ENCODE data around the gene CD84.
"Not testable (repeated sequence)": the region's sequence is repeated elsewhere in the genome, so short reads cannot be mapped to it uniquely, and the experiment has no call there.

CD84 gene

DNA sequence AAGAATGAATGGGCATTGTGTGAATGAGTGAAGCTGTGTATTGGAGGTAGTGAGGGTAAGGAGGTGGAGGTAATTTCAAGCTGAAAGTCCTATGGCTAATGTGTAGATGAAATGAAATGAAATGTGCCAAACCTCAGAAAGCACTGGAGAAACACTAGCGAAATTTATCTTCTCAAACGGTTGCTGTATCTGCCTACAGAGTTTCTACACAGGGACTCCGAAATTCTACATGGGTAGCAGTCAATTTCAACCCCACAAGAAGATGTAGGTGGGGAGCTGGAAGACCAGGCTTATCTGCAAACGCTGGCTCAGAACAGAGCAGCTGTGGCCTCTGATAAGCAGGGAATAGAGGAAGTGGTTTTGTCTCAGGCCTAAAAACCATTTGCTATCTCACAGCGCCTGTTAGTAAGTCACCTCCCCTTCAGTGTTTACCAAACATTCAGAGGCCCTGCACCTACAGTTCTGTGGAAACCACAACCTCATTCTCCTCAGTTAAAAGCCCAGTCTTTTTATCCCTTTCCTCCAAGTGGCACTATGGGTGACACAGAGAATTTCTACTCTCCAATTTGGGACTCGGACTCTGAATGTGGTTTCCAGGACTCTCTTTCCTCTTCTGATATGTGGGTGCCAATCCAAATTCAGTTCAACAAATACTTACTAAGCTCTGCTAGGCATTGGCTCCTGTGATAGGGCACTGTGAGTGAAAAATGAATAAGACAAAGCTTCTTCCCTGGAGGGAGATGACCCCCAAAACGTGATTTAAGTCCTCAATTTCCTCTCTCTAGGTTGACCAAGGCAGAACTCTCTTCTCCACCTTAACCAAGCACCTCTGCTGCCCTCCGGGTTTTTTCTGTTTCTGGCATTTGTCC is 39.1 kb downstream of the CD84 start:
- no peak for DNase-seq

DNA sequence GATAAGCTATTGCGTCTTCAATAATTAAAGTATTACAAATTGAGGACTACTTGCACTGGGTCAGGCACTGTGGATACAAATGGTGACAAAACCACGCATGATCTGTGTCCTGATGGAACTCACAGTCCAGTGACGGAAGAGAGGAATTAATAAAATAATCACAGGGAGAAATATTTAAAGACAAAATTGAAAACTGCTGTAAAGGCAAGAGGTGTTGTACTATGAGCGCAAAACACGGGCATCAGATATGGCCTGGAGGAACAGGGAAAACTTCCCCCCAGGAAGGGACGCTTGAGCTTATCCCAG is 39.7 kb downstream of the CD84 start:
- no peak for DNase-seq

DNA sequence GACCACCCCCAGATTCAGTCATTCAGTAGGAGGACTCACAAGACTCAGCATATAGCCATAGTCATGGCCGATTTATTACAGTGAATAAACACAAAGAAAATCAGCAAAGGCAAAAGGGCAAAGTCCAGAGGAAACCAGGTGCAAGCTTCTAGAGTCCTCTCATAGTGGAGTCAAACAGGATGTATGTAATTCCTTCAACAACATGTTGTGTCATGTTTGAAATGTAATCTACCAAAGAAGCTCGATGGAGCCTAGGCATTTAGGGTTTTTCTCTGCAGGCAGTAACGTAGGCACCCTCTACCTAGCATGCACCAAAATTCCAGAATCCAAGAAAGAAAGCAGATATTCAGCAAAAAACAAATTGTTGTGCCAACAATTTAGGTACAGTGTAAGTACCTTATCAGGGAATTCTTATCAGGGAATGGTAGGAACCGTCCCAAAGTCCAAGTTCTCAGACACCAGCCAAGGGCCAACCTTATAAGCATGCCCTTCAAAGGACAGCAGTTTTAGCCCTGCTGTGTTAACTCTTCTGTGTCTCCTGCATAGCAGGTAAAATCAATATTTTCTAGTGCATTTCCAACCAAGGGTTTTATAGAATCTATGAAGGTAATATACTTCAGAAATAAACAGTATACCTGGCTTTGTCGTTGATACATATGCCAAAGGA is 40.2 kb downstream of the CD84 start:
- DNase-seq: no peak

DNA sequence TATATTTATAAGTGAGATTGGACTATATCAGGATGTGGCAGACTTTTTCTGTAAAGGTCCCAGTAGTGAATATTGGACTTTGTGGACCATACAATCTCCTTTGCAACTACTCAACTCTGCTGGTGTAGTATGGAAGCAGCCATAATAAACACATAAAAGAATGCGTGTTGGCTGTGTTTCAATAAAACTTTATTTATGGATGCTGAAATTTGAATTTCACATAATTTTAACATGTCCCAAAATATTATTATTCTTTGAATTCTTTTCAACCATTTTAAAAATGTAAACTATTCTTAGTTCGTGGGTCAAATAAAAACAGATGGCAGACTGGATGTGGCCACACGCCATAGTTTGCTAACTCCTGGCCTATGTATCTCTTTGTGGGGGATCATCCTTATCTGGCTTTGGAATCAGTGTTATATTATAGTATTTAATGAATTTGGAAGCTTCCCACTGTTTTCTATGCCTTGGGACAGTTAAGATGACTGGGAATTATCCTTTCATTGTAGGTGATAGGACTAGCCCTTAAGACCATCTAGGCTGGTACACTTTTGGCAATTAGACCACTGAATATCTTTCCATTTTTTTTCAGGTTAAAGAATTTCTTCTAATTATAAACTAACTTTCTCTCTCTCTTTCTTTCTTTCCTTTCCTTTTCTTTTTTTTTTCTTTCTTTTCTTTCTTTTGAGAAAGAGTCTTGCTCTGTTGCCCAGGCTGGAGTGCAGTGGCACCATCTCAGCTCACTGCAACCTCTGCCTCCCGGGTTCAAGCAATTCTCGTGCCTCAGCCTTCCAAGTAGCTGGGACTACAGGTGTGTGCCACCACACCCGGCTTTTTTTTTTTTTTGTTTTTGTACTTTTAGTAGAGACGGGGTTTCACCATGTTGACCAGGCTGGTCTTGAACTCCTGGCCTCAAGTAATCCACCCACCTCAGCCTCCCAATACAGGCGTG is 41.3 kb downstream of the CD84 start:
- DNase-seq: no peak

DNA sequence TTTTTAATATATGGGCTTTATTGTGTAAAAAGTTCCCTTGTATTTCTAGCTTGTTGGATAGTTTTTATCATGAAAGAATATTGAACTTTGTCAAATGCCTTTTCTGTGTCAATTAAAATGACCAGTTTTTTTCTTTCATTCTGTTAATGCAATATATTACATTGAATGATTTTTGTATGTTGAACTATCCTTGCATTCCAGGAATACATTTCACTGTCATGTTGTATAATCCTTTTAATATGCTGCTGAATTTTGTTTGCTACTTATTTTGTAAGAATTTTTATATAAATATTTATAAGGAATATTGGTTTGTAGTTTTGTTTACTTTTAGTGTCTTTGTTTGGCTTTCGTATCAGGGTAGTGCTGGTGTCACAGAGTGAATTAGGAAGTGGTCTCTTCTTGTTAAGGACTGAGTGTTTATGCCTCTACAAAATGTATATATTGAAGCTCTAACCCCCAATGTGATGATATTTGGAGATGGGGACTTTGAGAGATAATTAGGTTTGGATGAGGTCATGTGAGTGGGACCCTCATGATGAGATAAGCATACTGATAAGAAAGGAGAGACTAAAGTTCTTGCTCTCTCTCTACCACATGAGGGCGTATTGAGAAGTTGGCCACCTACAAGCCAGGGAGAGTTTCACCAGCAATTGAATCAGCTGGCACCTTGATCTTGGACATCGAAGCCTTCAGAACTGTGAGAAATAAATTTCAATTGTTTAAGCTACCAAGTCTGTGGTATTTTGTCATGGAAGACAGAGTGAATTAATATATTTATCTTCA is 44.3 kb downstream of the CD84 start:
- no peak for DNase-seq

DNA sequence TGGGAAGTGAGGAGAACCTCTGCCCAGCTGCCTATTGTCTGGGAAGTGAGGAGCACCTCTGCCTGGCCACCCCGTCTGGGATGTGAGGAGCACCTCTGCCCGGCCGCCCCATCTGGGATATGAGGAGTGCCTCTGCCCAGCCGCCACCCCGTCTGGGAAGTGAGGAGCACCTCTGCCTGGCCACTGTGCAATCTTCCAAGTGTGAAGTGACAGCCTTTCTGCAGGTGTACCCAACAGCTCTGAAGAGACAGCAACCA is 46.8 kb downstream of the CD84 start:
- not testable (repeated sequence) for DNase-seq

DNA sequence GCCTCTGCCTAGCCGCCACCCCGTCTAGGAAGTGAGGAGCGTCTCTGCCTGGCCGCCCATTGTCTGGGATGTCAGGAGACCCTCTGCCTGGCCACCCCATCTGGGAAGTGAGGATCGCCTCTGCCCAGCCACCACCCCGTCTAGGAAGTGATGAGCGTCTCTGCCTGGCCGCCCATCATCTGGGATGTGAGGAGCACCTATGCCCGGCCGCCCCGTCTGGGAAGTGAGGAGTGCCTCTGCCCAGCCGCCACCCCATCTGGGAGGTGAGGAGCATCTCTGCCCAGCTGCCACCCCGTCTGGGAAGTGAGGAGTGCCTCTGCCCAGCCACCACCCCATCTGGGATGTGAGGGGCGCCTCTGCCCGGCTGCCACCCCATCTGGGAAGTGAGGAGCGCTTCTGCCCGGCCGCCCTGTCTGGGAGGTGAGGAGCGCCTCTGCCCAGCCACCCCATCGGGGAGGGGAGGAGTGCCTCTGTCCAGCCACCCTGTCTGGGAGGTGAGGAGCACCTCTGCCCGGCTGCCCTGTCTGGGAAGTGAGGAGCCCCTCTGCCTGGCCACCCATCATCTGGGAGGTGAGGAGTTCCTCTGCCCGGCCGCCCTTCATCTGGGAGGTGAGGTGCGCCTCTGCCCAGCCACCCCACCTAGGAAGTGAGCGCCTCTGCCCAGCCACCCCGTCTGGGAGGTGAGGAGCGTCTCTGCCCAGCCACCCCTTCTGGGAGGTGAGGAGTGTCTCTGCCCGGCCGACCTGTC is 47.3 kb downstream of the CD84 start:
- not testable (repeated sequence) for DNase-seq

DNA sequence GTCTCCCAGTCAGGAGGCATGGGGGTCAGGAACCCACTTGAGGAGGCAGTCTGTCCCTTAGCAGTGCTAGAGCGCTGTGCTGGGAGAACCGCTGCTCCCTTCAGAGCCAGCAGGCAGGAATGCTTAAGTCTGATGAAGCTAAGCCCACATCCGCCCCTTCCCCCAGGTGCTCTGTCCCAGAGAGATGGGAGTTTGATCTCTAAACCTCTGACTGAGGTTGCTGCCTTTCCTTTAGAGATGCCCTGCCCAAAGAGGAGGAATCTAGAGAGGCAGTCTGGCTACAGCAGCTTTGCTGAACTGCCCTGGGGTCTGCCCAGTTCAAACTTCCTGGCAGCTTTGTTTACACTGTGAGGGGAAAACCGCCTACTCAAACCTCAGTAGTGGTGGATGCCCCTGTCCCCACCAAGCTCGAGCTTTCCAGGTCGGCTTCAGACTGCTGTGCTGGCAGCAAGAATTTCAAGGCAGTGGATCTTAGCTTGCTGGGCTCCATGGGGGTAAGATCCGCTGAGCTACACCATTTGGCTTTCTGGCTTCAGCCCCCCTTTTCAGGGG is 49.8 kb downstream of the CD84 start:
- not testable (repeated sequence) for DNase-seq

DNA sequence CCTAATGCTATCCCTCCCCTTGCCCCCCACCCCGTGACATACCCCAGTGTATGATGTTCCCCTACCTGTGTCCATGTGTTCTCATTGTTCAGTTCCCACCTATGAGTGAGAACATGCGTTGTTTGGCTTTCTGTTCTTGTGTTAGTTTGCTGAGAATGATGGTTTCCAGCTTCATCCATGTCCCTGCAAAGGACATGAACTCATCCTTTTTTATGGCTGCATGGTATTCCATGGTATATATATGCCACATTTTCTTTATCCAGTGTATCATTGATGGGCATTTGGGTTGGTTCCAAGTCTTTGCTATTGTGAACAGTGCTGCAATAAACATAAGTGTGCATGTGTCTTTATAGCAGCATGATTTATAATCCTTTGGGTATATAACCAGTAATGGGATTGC is 55.5 kb downstream of the CD84 start:
- DNase-seq: not testable (repeated sequence)

DNA sequence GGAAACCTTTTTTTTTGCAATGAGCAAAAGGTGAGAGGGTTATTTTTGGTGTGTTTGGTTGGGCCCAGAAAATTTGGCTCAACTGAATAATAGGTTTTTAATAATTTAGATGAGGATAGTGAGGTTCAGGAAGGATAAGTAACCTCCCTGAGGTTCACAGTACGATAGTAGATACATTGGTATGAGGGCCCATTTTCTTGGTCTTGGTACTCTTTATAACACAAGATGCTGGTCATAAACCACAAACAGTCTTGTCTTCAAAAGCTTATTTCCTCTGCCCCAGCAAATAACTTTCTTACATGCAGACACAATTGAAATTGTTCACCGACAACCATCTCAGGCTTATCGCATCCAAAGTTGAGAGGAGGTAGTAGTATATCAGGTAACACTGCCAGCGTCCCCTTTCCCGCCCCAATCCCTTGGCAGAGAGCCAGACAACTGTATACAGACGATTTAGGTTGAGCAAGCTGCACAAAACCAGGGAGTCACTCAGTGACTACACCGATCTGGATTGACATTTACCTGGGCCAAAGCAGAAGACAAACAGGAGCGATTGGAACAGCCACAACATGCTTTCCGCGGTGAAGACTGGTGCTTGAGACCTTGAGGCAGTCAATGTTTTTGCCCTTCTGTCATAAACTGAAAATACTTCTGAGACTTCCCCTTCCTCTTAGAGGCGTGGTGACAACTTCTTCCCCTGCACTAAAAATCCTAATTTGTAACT is 56.5 kb downstream of the CD84 start, which contains the start of gene SLAMF6:
TSS of gene SLAMF6 (minus strand) at position 634 of the 724 bp plus-strand sequence. CDS start at position 571, 63 bp downstream.
- peak; percentile 49 for DNase-seq

DNA sequence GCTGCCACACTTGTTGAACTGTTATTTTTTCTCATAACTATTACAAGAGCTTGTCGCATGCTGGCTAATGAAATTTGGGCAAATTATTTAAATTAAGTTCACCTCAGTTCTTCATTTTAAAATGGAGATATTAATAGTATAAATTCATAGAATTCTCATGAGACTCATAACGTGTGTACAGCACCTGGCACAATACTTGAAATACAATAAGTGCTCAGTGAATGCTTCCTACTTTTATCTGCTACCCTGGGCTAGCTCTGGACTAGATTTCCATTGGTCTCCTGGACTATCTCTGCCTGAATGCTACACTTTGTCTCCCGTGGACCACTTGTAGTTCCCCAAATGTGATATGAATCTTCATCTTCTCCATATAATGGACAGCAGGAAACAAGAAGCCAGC is 57.2 kb downstream of the CD84 start:
- DNase-seq: no peak

DNA sequence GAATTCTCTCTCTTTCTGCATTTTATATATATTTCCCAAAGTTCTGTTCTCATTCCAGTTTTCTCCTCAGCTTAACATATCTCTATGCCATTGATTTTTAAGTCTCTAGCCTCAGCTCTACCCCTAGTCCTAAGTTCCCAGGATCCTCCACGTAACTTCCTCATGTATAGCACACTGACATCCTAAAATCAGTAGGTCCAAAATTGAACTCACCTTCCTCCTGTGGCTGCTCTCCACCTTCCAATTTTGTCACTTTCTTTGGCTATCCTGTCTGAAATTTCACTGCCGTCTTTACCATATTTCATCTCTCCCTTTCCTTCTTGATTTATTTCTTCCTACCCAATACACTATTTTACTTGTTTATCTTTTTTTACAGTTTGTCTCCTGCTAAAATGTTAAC is 57.7 kb downstream of the CD84 start:
- DNase-seq: no peak

DNA sequence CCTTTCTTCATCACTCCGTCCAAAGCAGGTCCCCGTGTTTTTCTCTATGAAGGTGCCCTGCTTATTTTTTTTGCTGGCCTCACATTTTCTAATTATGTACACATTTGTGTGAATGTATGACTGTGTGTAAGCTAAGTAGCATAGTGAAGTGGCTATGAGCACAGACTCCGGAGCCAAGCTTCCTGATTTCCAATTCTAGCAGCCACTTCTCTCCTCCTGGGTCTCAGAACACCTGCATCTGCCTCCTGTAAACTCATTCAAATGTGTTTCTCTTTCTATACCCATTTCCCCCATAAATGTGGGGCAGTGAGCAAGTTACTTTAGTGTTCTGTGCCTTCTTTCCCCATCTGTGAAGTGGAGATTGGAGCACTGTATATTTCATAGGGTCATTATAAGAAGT is 58.3 kb downstream of the CD84 start:
- no peak for DNase-seq

DNA sequence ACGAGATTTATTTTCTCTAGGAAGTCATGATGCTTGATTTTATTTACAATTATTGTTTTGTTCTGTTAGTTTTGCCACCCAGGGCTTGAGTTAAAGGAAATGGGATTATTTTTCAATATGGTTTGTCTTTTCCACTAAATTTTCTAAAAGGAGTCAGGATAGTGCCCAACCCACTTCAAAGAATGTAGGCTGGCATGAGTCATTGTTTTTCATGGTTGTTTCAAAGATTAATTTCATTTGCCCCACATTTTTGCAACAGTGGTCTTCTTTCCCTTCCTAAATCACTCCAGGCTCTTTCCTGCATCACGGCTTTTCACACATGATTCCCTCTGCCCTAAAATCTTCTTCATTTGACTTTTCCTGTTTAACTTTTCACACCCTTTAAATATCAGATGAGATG is 58.7 kb downstream of the CD84 start:
- DNase-seq: no peak

DNA sequence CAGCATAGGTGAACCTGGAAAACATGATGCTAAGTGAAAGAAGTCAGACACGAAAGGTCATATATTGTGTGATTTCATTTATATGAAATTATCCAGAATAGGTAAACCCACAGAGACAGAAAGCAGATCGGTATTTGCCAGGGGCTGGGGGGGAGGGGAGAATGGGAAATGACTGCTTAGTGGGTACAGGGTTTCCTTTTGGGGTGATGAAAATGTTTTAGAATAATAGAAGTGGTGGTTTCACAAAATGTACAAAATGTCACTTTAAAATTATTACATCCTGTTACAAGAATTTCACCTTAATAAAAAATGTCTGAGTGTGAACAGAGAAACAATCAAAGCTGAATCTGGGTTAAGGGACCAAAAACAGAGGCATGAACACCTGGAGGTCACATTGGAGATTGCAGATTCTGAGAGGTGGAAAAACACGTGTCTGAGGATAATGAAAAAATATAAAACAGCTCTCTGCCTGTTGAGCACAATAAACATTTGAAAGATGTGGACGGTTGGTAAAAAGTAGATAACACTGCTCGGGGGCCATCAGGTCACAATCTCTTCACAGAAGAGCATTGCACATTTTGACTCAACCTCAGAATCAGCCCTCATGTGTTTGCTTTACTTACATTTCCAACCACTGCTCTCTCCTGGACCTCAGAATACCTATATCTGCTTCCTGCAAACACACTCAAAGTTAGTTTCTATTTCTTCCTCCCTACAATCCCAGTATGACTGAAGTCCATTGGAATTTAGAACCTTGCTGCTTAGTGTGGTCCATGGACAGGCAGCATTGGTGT is 59.5 kb downstream of the CD84 start:
- DNase-seq: no peak

DNA sequence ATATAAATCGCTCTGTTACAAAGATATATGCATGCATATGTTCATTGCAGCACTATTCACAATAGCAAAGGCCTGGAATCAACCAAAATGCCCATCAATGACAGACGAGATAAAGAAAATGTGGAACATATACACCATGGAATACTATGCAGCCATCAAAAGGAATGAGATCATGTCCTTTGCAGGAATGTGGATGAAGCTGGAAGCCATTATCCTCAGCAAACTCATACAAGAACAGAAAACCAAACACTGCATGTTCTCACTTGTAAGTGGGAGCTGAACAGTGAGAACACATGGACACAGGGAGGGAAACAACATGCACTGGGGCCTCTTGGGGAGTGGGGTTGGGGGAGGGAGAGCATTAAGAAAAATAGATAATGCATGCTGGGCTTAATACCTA is 61.8 kb downstream of the CD84 start:
- not testable (repeated sequence) for DNase-seq

DNA sequence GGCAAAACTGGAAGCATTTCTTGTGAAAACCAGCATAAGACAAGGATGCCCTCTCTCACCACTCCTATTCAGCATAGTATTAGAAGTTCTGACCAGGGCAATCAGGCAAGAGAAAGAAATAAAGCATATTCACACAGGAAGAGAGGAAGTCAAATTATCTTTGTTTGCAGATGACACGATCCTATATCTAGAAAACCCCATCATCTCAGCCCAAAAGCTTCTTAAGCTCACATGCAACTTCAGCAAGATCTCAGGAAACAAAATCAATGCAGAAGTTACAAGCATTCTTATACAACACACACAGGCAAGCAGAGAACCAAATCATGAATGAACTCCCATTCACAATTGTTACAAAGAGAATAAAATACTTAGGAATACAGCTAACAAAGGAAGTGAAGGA is 63.4 kb downstream of the CD84 start:
- DNase-seq: not testable (repeated sequence)

DNA sequence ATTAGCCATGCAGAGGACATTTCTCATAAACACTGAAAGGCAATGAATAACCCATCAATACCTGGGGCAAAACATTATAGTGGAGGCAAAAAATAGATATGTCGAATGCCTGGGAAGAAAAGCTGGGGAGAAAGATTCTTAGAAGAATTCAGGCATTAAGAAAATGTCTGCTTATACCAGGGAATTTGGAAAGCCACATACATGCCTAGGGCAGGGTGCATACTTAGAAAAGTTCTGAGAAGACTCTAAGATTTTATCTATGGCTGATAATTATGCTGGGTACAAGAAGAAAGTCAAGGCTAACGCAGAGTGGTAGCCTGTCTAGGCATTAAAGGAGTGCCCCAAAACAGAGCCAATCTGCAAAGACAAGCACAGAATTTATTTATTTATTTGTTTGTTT is 74.6 kb downstream of the CD84 start:
- no peak for DNase-seq

DNA sequence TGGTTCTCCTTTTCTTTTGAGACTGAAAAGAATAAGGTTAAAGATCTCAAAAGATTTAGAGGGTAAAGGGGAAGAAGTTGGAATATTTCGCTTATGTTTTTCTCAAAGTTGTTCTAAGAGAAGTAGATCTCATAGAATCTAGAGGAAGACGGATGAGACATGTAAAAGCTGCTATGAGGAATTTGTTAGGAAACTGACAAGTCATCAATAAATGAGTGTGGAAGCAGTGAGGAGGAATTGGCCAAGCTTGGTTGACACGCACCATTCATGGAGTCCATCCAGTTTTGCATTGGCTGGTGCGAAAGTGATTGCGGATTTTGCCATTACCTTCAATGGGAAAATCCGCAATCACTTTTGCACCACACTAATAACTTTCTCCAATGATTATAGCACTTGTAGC is 76.2 kb downstream of the CD84 start:
- no peak for DNase-seq

DNA sequence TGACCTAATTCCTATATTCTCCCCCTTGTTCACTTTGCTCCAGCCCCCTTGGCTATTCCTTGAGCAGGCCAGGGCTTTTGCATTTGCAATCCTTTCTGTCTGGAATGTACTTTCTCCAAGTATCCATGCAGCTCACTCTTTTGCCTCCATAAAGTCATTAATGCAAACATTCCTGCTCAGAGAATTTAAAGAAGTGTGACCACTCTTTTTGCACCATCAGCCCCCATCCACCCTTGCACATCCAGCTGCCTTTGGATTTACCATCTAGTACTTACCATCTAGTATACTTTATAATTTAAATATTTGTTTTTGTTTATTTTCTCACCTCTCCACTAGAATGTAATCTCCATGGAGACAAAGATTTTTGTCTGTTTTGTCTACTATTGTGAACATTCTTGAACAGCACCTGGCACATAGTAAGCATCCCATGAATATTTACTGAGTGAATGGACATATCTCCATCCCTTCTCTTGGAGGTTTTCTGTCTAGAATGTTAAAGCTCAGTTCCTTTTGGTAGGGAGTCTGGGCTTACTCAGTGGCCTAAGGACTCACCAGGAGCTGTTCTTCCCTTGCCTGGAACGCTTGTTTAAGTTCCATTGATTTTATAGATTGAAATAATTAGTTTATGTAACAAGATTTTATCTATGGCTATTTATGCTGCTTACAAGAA is 78.8 kb downstream of the CD84 start:
- no peak for DNase-seq
